Lung (tissue), 12 donors: ENCODE results near the gene ADAM22. TPM values are rescaled to one million over a fixed set of nuclear protein-coding genes. Genes with fewer than 3 reads are reported as not detected.
A peak's percentile ranks its signal among the peaks of the same experiment; 100 is the strongest.

ENCODE experiments used
- ATAC-seq: fragments of 200-7000 bp; cut with Tn5 transposase; one replicate; pipeline ENCODE4 v1.9.1; 2020; ENCODE audit warnings: moderate number of reproducible peaks; ENCODE audit not compliant: insufficient read depth, low FRiP score
- DNase-seq, 3 donors: peaks; one replicate each; pipeline ENCODE4 v3.0.0-alpha.2; 2013 to 2017
- H3K27ac ChIP-seq, 2 donors: one replicate each; pipeline ENCODE4 v1.5.1; 2013; ENCODE audit warnings: mild to moderate bottlenecking in 2 of 2, moderate library complexity in 2 of 2, control low read depth in 1 of 2, inconsistent platforms in 1 of 2, low read depth in 1 of 2, low read length in 1 of 2
- H3K27me3 ChIP-seq, 3 donors: one replicate each; pipeline ENCODE4 v1.5.1; 2013; ENCODE audit warnings: low read length in 2 of 3; ENCODE audit not compliant: control insufficient read depth in 3 of 3, insufficient read depth in 3 of 3
- H3K36me3 ChIP-seq, 4 donors: one replicate each; pipeline ENCODE4 v1.5.1; 2013; ENCODE audit warnings: low read length in 4 of 4, mild to moderate bottlenecking in 1 of 4, moderate library complexity in 1 of 4; ENCODE audit not compliant: control insufficient read depth in 4 of 4, insufficient read depth in 4 of 4
- H3K4me1 ChIP-seq, 5 donors: one replicate each; pipeline ENCODE4 v1.5.1; 2013; ENCODE audit warnings: low read length in 5 of 5, mild to moderate bottlenecking in 2 of 5, moderate library complexity in 1 of 5; ENCODE audit not compliant: control insufficient read depth in 5 of 5, insufficient read depth in 5 of 5
- H3K4me3 ChIP-seq: one replicate; pipeline ENCODE4 v1.5.1; 2013; ENCODE audit warnings: mild to moderate bottlenecking, control low read depth, moderate library complexity
- H3K9ac ChIP-seq, 2 donors: one replicate each; pipeline ENCODE4 v1.5.1; 2013; ENCODE audit warnings: low read length in 2 of 2, control low read depth in 1 of 2; ENCODE audit not compliant: insufficient read depth in 1 of 2
- H3K9me3 ChIP-seq, 4 donors: one replicate each; pipeline ENCODE4 v1.5.1; 2013; ENCODE audit warnings: low read length in 3 of 4, mild to moderate bottlenecking in 1 of 4, moderate library complexity in 1 of 4; ENCODE audit not compliant: control insufficient read depth in 4 of 4, insufficient read depth in 3 of 4
- CTCF ChIP-seq: IDR thresholded peaks from 2 replicates; pipeline ENCODE4 v1.5.1; 2012; ENCODE audit warnings: mild to moderate bottlenecking; ENCODE audit errors: control extremely low read depth, extremely low read depth
- WGBS, 2 donors: extraction: QIAGEN DNeasy Blood & Tissue Kit; methylation state at CpG; one replicate each; pipeline ENCODE4 v1.1.7; 2013; 5-methylcytosine and 5-hydroxymethylcytosine counted together
- polyA plus RNA-seq, 2 donors: library from polyadenylated mRNA; stranded (reverse); fragments of 200-250 nt; gene quantifications; one replicate each; pipeline ENCODE4 v1.2.1, GENCODE V29; 2013
- total RNA-seq, 2 donors: library from RNA; depleted of rRNA in 1 of 2; stranded (reverse); fragments of >200 nt in 1 of 2; gene quantifications; one replicate each; pipeline ENCODE4 v1.2.1, GENCODE V29; 2014 to 2021
- donor health status: control.
- donor health status: control.
- donor health status: Bipolar disorder and iron deficiency.
- donor health status: healthy.
- donor health status: DM: yes; HTN: yes; CAD: no.

ADAM22 gene
- total and polyA plus RNA-seq, 4 donors = 0.13 to 17.7 (median 0.97) TPM

DNA sequence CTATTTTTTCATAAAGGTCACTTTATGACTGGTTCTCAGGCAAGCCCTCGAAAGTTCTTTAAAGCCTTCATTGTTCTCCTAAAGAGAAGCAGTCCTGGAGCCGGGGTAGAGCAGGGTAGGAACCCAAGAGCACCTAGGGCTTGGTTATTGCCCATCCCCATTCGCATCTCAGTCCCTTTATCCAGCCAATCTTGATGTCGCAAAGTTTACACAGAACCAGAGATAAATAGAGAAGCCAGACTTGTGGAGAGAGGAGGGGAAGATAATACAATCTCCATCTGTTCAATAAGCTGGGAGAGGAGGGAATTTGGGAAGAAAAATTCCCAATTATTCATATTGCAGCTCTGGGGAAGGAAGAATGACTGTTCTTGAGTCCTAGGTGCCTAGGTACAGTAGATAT is 292.1 kb downstream of the ADAM22 start:
- Histone ChIP-seq H3K36me3 (no peaks in the 10 kb centered on the region), H3K4me3 (no peak overlapping the region), H3K27ac (no peak overlapping the region), H3K27me3 (no peaks in the 10 kb centered on the region), H3K9me3 (no peaks in the 10 kb centered on the region), H3K4me1 (peaks cover 0 to 5% (median 0%) of the 10 kb centered on the region in 5 donors), H3K9ac (no peak overlapping the region)
- no peak for DNase-seq
- WGBS, 2 donors = 91 to 96% methylated on average over 4 of the region's 4 CpGs
- no peak for ATAC-seq
- TF ChIP-seq CTCF = no peak

- ATAC-seq (peak; percentile 78), DNase-seq (peak in 2 of 3 donors; percentile 18 to 45)
- Histone ChIP-seq H3K9ac (no peak overlapping the region), H3K27ac (peak overlapping the region in 1 of 2 donors; percentile 70), H3K36me3 (no peaks in the 10 kb centered on the region), H3K4me1 (peaks cover 0 to 5% (median 0%) of the 10 kb centered on the region in 5 donors), H3K4me3 (no peak overlapping the region), H3K27me3 (no peaks in the 10 kb centered on the region), H3K9me3 (no peaks in the 10 kb centered on the region)
- WGBS, 2 donors = 63 to 85% methylated on average over 6 of the region's 6 CpGs
- no peak for TF ChIP-seq CTCF
Measured at GRCh38 chr7:88226886-88227516, 292.9 kb downstream of the ADAM22 start.

GRCh38 chr7:88229302-88229995 is 295.4 kb downstream of the ADAM22 start:
- Histone ChIP-seq H3K9ac (no peak overlapping the region), H3K27ac (no peak overlapping the region), H3K4me1 (peaks cover 0 to 5% (median 0%) of the 10 kb centered on the region in 5 donors), H3K27me3 (no peaks in the 10 kb centered on the region), H3K36me3 (no peaks in the 10 kb centered on the region), H3K4me3 (no peak overlapping the region), H3K9me3 (no peaks in the 10 kb centered on the region)
- ATAC-seq (no peak), DNase-seq (no peak)
- TF ChIP-seq CTCF = no peak
- WGBS, 2 donors = 93 to 97% methylated on average over 4 of the region's 4 CpGs
